GOT3 (cell line): ENCODE measurements around the gene ADSL.

Experiments
- DNase-seq: peaks from one replicate; lab custom pipeline; 2025; ENCODE audit warnings: mixed read lengths; lab: John Stamatoyannopoulos, UW

ADSL gene

DNA sequence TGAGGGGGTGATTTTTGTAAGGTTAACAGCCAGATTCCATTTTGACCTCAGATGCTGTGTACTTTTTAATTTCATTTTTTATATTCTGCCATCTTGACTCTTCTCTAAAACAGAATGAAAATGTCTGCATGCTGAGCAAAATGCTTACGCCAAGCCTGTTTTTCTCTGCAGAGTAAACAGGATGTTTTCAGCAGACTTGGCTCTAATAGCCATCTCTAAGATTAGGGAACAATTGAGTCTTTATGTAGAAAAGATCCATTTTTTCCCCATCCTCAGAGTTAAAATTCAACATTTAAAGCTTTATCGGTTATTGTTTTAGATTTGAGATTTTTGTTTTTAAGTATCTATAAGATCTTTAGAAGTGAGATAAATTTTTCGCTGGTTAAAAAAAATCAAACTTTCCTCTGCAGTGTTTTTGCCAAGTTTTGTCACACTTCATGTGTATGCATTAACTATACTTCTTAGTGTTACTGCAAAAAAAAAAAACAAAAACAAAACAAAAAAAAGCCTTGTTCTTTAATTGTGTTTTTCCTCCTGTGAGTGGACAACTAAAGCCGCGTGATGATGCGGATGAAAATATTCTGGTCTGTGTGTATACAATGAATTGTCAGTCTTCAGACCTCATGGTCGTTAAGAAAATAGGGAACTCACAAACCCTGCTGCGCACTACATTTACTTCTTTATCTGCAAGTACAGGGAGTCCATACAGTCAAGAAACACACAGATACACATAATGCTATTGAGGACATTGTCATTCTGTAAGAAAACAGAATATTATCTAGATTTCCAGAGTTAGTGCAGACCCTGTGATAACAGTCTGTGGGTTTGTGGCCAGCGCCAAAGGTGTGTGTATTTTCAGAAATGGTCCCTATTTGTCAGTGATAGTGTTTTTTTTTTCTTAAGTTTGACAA is 17.5 kb upstream of the ADSL start:
- no peak for DNase-seq

GRCh38 chr22:40329466-40329865 is 16.8 kb upstream of the ADSL start:
- DNase-seq = no peak

- DNase-seq = no peak
These were observed 16.2 kb upstream of the ADSL start for GRCh38 chr22:40330086-40330485.

- DNase-seq = no peak
These were observed 15.7 kb upstream of the ADSL start for GRCh38 chr22:40330615-40331014.

- DNase-seq = no peak
These were observed 14.6 kb upstream of the ADSL start for GRCh38 chr22:40331706-40332105.

DNA sequence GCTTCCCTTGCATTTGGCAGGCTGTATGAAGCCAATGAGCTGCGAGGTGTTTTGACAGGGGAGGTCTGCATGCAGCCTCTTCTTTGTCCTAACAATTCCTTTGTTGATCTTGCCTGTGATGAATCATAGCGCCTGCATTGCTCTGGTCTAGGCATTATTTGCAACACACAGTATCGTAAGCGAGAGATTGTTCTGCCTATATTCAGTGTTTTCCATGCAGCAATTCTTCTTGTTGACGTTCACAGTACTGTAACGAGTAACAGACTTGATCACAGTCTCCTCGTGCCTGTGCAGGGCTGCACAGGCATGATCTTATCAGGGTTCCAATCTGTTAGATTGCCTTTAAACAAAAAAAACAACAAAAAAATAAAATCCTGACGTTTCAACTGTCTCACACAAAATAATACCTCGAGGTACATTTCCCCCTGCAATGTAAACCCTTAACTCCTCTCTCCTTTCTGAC is 13.9 kb upstream of the ADSL start:
- no peak for DNase-seq

DNA sequence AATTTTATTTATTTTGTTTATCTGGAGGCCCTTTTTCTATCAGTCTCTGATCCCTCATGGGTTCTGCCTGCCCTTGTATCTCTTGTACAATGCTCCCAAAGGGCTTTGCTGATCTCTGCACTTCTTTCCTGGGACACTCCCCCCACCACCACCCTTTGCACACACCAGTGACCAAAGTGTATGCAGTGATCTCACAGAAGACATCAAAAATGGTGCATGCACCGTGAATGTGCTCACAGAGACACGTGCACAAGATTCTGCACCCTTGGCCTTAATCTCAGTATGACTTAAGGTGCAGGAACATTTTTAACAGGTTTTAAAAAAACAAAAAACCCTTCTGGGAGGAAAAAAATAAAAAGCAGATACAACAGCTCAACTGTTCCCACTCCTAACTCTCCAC is 12.2 kb upstream of the ADSL start:
- DNase-seq = no peak

- no peak for DNase-seq
These were observed 11.4 kb upstream of the ADSL start for GRCh38 chr22:40334899-40335298.

DNA sequence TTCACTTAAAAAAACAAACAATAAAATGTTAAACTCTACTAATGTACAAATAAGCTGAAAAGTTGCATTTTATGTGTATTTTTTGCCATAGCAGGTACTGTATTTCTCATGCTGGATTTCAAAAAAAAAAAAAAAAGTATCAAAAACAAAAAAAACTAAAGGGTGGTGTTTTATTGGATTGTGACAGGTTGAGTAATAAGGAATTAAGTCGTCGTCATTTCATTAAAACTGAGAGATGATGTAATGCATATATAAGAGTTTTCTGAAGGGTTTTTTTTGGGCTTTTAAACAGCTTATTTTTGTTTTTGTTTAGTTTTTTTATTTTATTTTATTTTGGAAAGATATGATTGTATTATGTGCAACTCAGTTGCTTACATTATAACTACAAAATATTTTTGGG is 10.9 kb upstream of the ADSL start:
- DNase-seq = no peak

- no peak for DNase-seq
These were observed 6.3 kb upstream of the ADSL start for GRCh38 chr22:40340044-40340443.

GRCh38 chr22:40341604-40342003 is 4.7 kb upstream of the ADSL start:
- DNase-seq = no peak

DNA sequence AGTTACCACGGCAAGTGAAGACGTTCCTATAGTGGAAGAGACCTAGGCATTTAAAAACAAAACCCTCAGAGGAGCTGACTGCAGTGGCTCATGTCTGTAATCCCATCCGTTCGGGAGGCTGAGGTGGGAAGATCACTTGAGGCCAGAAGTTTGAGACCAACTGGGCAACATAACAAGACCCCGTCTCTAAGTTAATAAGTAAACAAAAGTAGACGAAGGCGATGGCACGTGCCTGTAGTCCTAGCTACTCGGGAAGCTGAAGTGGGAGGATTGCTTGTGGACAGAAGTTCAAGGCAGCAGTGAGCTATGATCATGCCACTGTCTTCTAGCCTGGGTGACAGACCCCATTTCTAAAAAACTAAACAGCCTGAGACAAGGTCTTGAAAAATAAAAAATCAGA is 3.8 kb upstream of the ADSL start:
- DNase-seq = no peak

DNA sequence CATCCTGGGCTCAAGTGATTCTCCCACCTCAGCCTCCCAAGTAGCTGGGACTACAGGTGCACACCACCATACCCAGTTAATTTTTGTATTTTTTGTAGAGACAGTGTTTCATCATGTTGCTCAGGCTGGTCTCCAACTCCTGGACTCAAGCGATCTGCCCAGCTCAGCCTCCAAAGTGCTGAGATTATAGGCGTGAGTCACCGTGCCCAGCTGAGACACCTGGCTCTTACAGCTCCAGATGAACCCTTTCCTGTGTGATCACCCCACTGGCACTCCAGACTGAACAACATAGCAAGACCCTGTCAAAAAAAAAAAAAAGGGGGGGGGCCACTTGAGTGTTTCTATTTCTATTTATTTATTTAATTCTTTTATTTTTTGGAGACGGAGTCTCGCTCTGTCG is 1.0 kb upstream of the ADSL start:
- DNase-seq = no peak

DNA sequence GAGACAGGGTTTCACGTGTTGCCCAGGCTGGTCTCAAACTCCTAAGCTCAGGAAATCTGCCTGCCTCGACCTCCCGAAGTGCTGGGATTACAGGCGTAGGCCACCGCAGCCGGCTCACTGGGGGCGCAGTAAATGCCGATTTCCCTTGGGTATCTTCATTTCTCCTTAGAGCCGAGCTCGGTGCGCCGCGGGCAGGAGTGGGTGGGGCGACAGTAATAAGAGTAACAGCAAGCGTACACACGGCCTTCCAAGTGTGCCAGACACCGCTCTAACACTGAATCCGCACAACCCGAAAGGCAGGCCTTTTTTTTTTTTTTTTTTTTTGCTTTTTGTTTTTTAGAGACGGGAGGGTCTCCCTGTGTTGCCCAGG is 500 bp upstream of the ADSL start:
- DNase-seq = no peak

DNA sequence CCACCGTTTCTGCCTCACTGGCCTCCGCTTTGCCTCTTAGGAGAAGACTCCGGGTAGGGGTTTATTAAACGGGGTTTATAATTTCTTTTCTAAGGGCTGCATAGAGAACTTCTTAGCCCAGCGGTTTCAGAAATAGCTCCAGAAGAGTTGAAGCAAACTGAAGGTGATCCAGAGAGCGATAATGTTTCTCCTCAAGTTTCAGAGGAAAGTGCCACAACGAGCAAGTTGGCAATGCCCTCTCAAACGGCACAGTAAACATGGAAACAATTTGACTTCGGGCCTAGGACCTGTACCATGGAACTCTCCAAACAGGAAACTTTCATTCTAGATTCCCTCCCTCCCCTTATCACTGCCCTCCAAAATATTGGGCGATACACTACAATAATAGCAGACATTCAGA is 1.0 kb downstream of the ADSL start:
- no peak for DNase-seq

GRCh38 chr22:40348025-40348658 is 1.8 kb downstream of the ADSL start:
- no peak for DNase-seq

- DNase-seq = no peak
These were observed 6.5 kb downstream of the ADSL start for GRCh38 chr22:40352763-40353162.

- DNase-seq = no peak
These were observed 14.8 kb downstream of the ADSL start for GRCh38 chr22:40361100-40361499.

GRCh38 chr22:40363059-40363458 is 16.8 kb downstream of the ADSL start:
- DNase-seq = no peak

DNA sequence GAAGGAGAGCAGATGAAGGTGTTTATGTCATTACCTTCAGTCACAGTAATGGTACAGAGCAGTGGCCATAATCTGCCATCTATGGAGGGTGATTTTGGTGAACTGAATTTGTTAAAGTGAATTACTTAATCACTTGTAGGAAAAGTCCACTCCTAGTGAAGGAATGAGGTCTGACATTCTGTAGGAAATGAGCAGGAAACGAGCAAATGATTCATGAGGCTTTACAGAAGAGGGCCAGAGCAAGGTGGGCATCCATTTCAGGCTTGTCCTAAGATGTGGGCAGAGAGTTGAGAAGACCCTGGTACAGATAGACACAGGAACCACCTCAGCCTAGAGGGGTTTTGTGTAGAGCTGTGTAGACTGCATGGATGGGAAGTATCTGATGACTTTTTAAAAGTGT is 18.1 kb downstream of the ADSL start:
- DNase-seq = no peak

- no peak for DNase-seq
These were observed 19.8 kb downstream of the ADSL start for GRCh38 chr22:40366068-40366467.

DNA sequence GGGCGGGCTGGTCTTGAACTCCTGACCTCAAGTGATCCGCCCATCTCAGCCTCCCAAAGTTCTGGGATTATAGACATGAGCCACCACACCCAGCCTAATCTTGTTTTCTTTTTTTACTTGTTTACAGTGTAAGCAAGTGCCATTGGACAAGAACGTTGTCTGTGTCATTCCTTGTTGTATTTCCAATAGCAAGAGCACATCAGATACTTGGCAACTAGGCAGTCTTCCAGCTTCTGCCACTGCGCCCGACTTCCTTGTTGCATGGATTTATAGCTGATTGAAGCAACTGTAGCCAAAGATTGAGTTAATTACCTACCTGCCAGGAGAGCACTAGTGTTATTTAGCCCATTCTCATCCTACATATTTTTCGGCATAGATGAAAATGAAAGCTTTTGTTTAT is 21.0 kb downstream of the ADSL start:
- DNase-seq = no peak

- no peak for DNase-seq
These were observed 21.7 kb downstream of the ADSL start for GRCh38 chr22:40368016-40368415.

DNA sequence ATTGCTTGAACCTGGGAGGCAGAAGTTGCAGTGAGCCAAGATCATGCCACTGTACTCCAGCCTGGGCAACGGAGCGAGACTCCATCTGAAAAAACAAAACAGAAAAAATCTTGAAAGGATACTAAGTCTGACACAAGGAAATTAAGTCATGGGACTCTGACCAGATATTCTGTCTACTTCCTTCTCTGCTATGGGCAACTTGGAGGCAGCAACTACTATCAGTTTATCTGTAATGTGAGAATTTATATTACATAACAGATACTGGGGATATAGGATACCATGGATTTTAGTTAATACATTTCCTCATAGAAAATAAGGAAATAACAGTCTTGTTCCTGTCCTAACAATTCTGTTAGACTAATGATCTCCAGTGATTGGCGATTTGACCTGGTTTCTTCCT is 22.5 kb downstream of the ADSL start:
- DNase-seq = no peak
